Activated naive CD4-positive, alpha-beta T cell treated with anti-CD3 and anti-CD28 coated beads for 36 hours (primary cell): ENCODE data around the gene FOXP1. TPM values are rescaled to one million over a fixed set of nuclear protein-coding genes. Genes with fewer than 3 reads are reported as not detected.

ENCODE experiments used
- CTCF ChIA-PET: fragments of 350-600 bp; sonication (Branson Sonifier 250); formaldehyde crosslinking; loops from one replicate; lab custom pipeline; 2021; ENCODE audit warnings: antibody characterized with exemption; lab: Charles Lee
- DNase-seq: peaks from one replicate; pipeline ENCODE4 v3.0.0-alpha.2; 2020
- H3K27ac Mint-ChIP-seq: one replicate; pipeline ENCODE4 v1.8.0; 2021; ENCODE audit warnings: mild to moderate bottlenecking, mixed read lengths
- H3K27me3 Mint-ChIP-seq: one replicate; pipeline ENCODE4 v1.8.0; 2021; ENCODE audit warnings: low read depth, mixed read lengths
- H3K36me3 Mint-ChIP-seq: one replicate; pipeline ENCODE4 v1.8.0; 2021; ENCODE audit warnings: low read depth, mixed read lengths
- H3K4me1 Mint-ChIP-seq: one replicate; pipeline ENCODE4 v1.8.0; 2021; ENCODE audit warnings: low read depth, mixed read lengths
- H3K4me3 Mint-ChIP-seq: one replicate; pipeline ENCODE4 v1.8.0; 2021; ENCODE audit warnings: mild to moderate bottlenecking, moderate library complexity, mixed read lengths
- H3K9me3 Mint-ChIP-seq: one replicate; pipeline ENCODE4 v1.8.0; 2021; ENCODE audit warnings: mixed read lengths
- intact Hi-C: fragments of 100-400 bp; cut with micrococcal nuclease; formaldehyde crosslinking; loops from one replicate; pipeline ENCODE4 v1.15.1; 2023
- total RNA-seq, 2 experiments: library from RNA; stranded (reverse); gene quantifications; one replicate each; pipeline ENCODE4 v1.2.3, GENCODE V29; 2021

FOXP1 gene
- total RNA-seq, 2 experiments from 2014 or later, result 95.2 to 97.4 TPM

GRCh38 chr3:71511446-71511845 lies 72.1 kb downstream of the FOXP1 start:
- DNase-seq, result no peak
- Mint-ChIP-seq H3K27me3 (no peaks in the 10 kb centered on the region), H3K27ac (no peak overlapping the region), H3K4me3 (no peak overlapping the region), H3K36me3 (no peaks in the 10 kb centered on the region), H3K4me1 (peaks cover 12% of the 10 kb centered on the region), H3K9me3 (no peaks in the 10 kb centered on the region)
- intact Hi-C loops, result loop anchor here (5.0 to 10.0 kb wide), 6 partner anchors 141 to 979 kb away; no protein-coding TSS in a partner anchor
- CTCF ChIA-PET, result interaction anchor here (0.5 to 4.0 kb wide), 13 partner anchors 16 to 396 kb away, joined by 3 to 25 read pairs (median 4); no protein-coding TSS in a partner anchor

- intact Hi-C loops, result loop anchor here (5.0 to 10.0 kb wide), 6 partner anchors 141 to 979 kb away; no protein-coding TSS in a partner anchor
- Mint-ChIP-seq H3K9me3 (no peaks in the 10 kb centered on the region), H3K27me3 (no peaks in the 10 kb centered on the region), H3K36me3 (no peaks in the 10 kb centered on the region), H3K4me3 (no peak overlapping the region), H3K4me1 (peaks cover 12% of the 10 kb centered on the region), H3K27ac (no peak overlapping the region)
- DNase-seq, result no peak
- CTCF ChIA-PET, result interaction anchor here (0.5 to 4.0 kb wide), 11 partner anchors 12 to 507 kb away, joined by 3 to 25 read pairs (median 4); no protein-coding TSS in a partner anchor
Observed at GRCh38 chr3:71511037-71511436, 72.5 kb downstream of the FOXP1 start.

GRCh38 chr3:71510510-71510909 lies 73.0 kb downstream of the FOXP1 start:
- Mint-ChIP-seq H3K4me1 (peaks cover 12% of the 10 kb centered on the region), H3K9me3 (no peaks in the 10 kb centered on the region), H3K4me3 (no peak overlapping the region), H3K27me3 (no peaks in the 10 kb centered on the region), H3K36me3 (no peaks in the 10 kb centered on the region), H3K27ac (no peak overlapping the region)
- DNase-seq, result no peak
- intact Hi-C loops, result loop anchor here (5.0 to 10.0 kb wide), 6 partner anchors 142 to 978 kb away; no protein-coding TSS in a partner anchor
- CTCF ChIA-PET, result interaction anchor here (0.6 to 4.0 kb wide), 8 partner anchors 13 to 848 kb away, joined by 3 to 25 read pairs (median 3); no protein-coding TSS in a partner anchor

- Mint-ChIP-seq H3K4me3 (no peak overlapping the region), H3K4me1 (peaks cover 19% of the 10 kb centered on the region), H3K27me3 (no peaks in the 10 kb centered on the region), H3K9me3 (no peaks in the 10 kb centered on the region), H3K36me3 (no peaks in the 10 kb centered on the region), H3K27ac (no peak overlapping the region)
- intact Hi-C loops, result no loop called here
- no peak for DNase-seq
- CTCF ChIA-PET, result interaction anchor here (0.5 to 4.0 kb wide), 2 partner anchors 14 to 98 kb away, joined by 3 to 25 read pairs; no protein-coding TSS in a partner anchor
Observed at GRCh38 chr3:71509066-71509465, 74.5 kb downstream of the FOXP1 start.

GRCh38 chr3:71505767-71506350 lies 77.7 kb downstream of the FOXP1 start:
- H3K36me3 Mint-ChIP-seq, result peaks cover 3% of the 10 kb centered on the region
- CTCF ChIA-PET, result interaction anchor here (1.3 kb wide), 1 partner anchor 17 kb away, joined by 4 read pairs; no protein-coding TSS in a partner anchor
- intact Hi-C loops, result no loop called here
- no peak for DNase-seq
- H3K9me3 Mint-ChIP-seq, result no peaks in the 10 kb centered on the region
- peaks cover 39% of the 10 kb centered on the region for H3K4me1 Mint-ChIP-seq
- no peaks in the 10 kb centered on the region for H3K27me3 Mint-ChIP-seq
- H3K4me3 Mint-ChIP-seq, result no peak overlapping the region
- no peak overlapping the region for H3K27ac Mint-ChIP-seq

- no peak overlapping the region for H3K4me3 Mint-ChIP-seq
- intact Hi-C loops, result no loop called here
- H3K27me3 Mint-ChIP-seq, result no peaks in the 10 kb centered on the region
- peaks cover 6% of the 10 kb centered on the region for H3K36me3 Mint-ChIP-seq
- DNase-seq, result peak; percentile 62
- peaks cover 37% of the 10 kb centered on the region for H3K4me1 Mint-ChIP-seq
- CTCF ChIA-PET, result interaction anchor here (1.2 to 1.4 kb wide), 3 partner anchors 9 to 44 kb away, joined by 4 read pairs; no protein-coding TSS in a partner anchor
- no peaks in the 10 kb centered on the region for H3K9me3 Mint-ChIP-seq
- H3K27ac Mint-ChIP-seq, result no peak overlapping the region
Observed at GRCh38 chr3:71504250-71505036, 79.1 kb downstream of the FOXP1 start.

GRCh38 chr3:71503525-71504249 lies 79.8 kb downstream of the FOXP1 start:
- Mint-ChIP-seq H3K4me1 (peaks cover 42% of the 10 kb centered on the region), H3K27me3 (no peaks in the 10 kb centered on the region), H3K4me3 (no peak overlapping the region), H3K9me3 (no peaks in the 10 kb centered on the region), H3K36me3 (peaks cover 6% of the 10 kb centered on the region), H3K27ac (peak overlapping the region; percentile 6)
- CTCF ChIA-PET, result interaction anchor here (0.6 to 1.4 kb wide), 4 partner anchors 8 to 419 kb away, joined by 4 to 5 read pairs (median 4); no protein-coding TSS in a partner anchor
- DNase-seq, result no peak
- intact Hi-C loops, result no loop called here

- no peak overlapping the region for H3K4me3 Mint-ChIP-seq
- intact Hi-C loops, result no loop called here
- no peaks in the 10 kb centered on the region for H3K9me3 Mint-ChIP-seq
- H3K4me1 Mint-ChIP-seq, result peaks cover 57% of the 10 kb centered on the region
- peaks cover 6% of the 10 kb centered on the region for H3K36me3 Mint-ChIP-seq
- H3K27me3 Mint-ChIP-seq, result no peaks in the 10 kb centered on the region
- H3K27ac Mint-ChIP-seq, result no peak overlapping the region
- no peak for DNase-seq
- CTCF ChIA-PET, result no interaction called here
Observed at GRCh38 chr3:71502066-71502625, 81.4 kb downstream of the FOXP1 start.

GRCh38 chr3:71500696-71501095 lies 82.8 kb downstream of the FOXP1 start:
- Mint-ChIP-seq H3K27ac (no peak overlapping the region), H3K4me1 (peaks cover 71% of the 10 kb centered on the region)
- CTCF ChIA-PET, result no interaction called here

GRCh38 chr3:71499227-71499876 lies 84.2 kb downstream of the FOXP1 start:
- H3K27ac Mint-ChIP-seq, result no peak overlapping the region
- H3K4me1 Mint-ChIP-seq, result peaks cover 78% of the 10 kb centered on the region
- DNase-seq, result no peak
- H3K36me3 Mint-ChIP-seq, result peaks cover 6% of the 10 kb centered on the region
- no peaks in the 10 kb centered on the region for H3K27me3 Mint-ChIP-seq
- CTCF ChIA-PET, result interaction anchor here (0.7 kb wide), 1 partner anchor 55 kb away, joined by 3 read pairs; no protein-coding TSS in a partner anchor
- no peaks in the 10 kb centered on the region for H3K9me3 Mint-ChIP-seq
- intact Hi-C loops, result no loop called here
- H3K4me3 Mint-ChIP-seq, result no peak overlapping the region

More at GRCh38 chr3:71500696-71501095, 82.8 kb downstream of the FOXP1 start:
- Mint-ChIP-seq H3K36me3 (peaks cover 6% of the 10 kb centered on the region), H3K9me3 (no peaks in the 10 kb centered on the region), H3K27me3 (no peaks in the 10 kb centered on the region), H3K4me3 (no peak overlapping the region)
- intact Hi-C loops, result no loop called here
- DNase-seq, result no peak

GRCh38 chr3:71498543-71498942 lies 85.0 kb downstream of the FOXP1 start:
- no peak for DNase-seq
- H3K36me3 Mint-ChIP-seq, result peaks cover 6% of the 10 kb centered on the region
- H3K27me3 Mint-ChIP-seq, result no peaks in the 10 kb centered on the region
- no peak overlapping the region for H3K27ac Mint-ChIP-seq
- peaks cover 74% of the 10 kb centered on the region for H3K4me1 Mint-ChIP-seq
- H3K9me3 Mint-ChIP-seq, result no peaks in the 10 kb centered on the region
- no peak overlapping the region for H3K4me3 Mint-ChIP-seq
- CTCF ChIA-PET, result interaction anchor here (0.6 kb wide), 1 partner anchor 80 kb away, joined by 4 read pairs; no protein-coding TSS in a partner anchor
- intact Hi-C loops, result no loop called here
